IMR-90 (cell line): ENCODE results near the gene ADCY4.
A peak's percentile ranks its signal among the peaks of the same experiment; 100 is the strongest.

Source experiments
- BHLHE40 ChIP-seq: fragments of 150-350 bp; IDR thresholded peaks from 2 replicates; pipeline ENCODE4 v1.6.1; 2016; ENCODE audit warnings: mild to moderate bottlenecking, low read depth, low read length
- CEBPB ChIP-seq: IDR thresholded peaks from 2 replicates; pipeline ENCODE4 v1.6.1; 2012; ENCODE audit warnings: low read depth, low read length, improper control_type of control experiment
- MAFK ChIP-seq: IDR thresholded peaks from 2 replicates; pipeline ENCODE4 v1.6.1; 2012; ENCODE audit warnings: low read depth, low read length, improper control_type of control experiment
- MAZ ChIP-seq: IDR thresholded peaks from 2 replicates; pipeline ENCODE4 v1.6.1; 2012; ENCODE audit warnings: low read depth, mild to moderate bottlenecking, low read length, improper control_type of control experiment, moderate library complexity, borderline replicate concordance
- NFE2L2 ChIP-seq: fragments of 150-350 bp; IDR thresholded peaks from 2 replicates; pipeline ENCODE4 v1.6.1; 2016; ENCODE audit warnings: low read depth, mild to moderate bottlenecking, low read length
- POLR2A ChIP-seq: IDR thresholded peaks from 2 replicates; pipeline ENCODE4 v1.6.1; 2012; ENCODE audit warnings: mild to moderate bottlenecking, low read depth, low read length
- RAD21 ChIP-seq: IDR thresholded peaks from 2 replicates; pipeline ENCODE4 v1.6.1; 2012; ENCODE audit warnings: low read length, improper control_type of control experiment
- RCOR1 ChIP-seq: IDR thresholded peaks from 2 replicates; pipeline ENCODE4 v1.6.1; 2012; ENCODE audit warnings: mild to moderate bottlenecking, low read length, improper control_type of control experiment; ENCODE audit not compliant: insufficient replicate concordance
- USF2 ChIP-seq: fragments of 150-350 bp; IDR thresholded peaks from 2 replicates; pipeline ENCODE4 v1.6.1; 2017; ENCODE audit warnings: mild to moderate bottlenecking, antibody characterized with exemption, low read length, low read depth
- TF ChIP-seq, protein P1 (sequence below): conservative IDR thresholded peaks from 2 replicates; pipeline ENCODE4 v1.5.1; 2012; ENCODE audit warnings: mild to moderate bottlenecking, low read depth, low read length, improper control_type of control experiment

DNA sequence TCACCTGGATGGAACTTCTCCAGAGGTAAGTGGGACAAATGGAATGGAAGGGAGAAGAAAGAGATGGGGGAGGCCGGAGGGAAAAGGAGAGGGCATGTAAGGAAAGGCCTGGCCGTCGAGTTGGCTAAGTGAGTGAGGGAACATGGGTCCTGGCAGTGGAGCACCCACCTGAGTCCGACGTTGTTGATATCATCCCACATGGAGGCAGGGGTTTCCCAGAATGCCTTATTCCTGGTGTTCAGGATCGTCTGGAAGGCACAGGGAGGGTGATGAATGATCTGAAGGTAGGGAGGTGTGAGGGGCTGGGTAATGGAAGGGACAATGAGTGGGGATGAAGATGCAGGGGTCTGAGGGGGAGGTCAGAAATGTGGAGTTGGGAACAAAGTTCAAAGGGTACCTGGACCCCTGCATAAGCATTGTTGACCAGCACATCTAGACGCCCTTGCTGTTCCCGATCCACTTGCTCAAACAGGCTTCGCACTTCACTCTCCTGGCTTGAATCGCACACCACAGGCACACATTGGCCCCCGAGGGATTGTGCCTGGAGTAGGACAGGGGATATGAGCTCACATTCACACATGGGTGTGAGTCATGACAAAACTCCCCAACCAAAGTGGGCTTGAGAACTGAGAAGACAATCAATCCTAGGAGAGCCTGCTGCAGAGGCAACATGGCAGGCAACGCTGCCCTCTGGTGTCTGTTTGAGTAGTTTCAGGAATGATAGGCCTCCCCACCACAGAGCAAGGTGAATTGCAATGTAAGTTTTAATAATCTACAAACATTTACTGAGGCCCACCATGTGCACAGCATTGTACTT lies 38.3 kb downstream of the ADCY4 start:
- TF ChIP-seq, protein P1, sequence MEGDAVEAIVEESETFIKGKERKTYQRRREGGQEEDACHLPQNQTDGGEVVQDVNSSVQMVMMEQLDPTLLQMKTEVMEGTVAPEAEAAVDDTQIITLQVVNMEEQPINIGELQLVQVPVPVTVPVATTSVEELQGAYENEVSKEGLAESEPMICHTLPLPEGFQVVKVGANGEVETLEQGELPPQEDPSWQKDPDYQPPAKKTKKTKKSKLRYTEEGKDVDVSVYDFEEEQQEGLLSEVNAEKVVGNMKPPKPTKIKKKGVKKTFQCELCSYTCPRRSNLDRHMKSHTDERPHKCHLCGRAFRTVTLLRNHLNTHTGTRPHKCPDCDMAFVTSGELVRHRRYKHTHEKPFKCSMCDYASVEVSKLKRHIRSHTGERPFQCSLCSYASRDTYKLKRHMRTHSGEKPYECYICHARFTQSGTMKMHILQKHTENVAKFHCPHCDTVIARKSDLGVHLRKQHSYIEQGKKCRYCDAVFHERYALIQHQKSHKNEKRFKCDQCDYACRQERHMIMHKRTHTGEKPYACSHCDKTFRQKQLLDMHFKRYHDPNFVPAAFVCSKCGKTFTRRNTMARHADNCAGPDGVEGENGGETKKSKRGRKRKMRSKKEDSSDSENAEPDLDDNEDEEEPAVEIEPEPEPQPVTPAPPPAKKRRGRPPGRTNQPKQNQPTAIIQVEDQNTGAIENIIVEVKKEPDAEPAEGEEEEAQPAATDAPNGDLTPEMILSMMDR = peak; percentile 90
- TF ChIP-seq MAFK (no peak), RCOR1 (no peak), MAZ (peak; percentile 58; the same call in 1 of the 2 replicates), BHLHE40 (peak; percentile 67; the same call in 1 of the 2 replicates), RAD21 (peak; percentile 93), USF2 (peak; percentile 49; the same call in 1 of the 2 replicates), POLR2A (peak; percentile 56; the same call in 1 of the 2 replicates), CEBPB (no peak; the same call in 1 of the 2 replicates), NFE2L2 (no peak)
